GM19452 (cell line): ENCODE measurements around the gene FAM53A.
"Not testable (repeated sequence)": the region's sequence is repeated elsewhere in the genome, so short reads cannot be mapped to it uniquely, and the experiment has no call there.

Experiments
- ATAC-seq: cut with Tn5 transposase; IDR thresholded peaks from one replicate; pipeline ENCODE4 v1.9.1; 2021; ENCODE audit not compliant: unreplicated experiment

FAM53A gene

GRCh38 chr4:1608196-1608820, 75.8 kb downstream of the FAM53A start:
- no peak for ATAC-seq

- not testable (repeated sequence) for ATAC-seq
These were observed 76.5 kb downstream of the FAM53A start for GRCh38 chr4:1607436-1608195.

DNA sequence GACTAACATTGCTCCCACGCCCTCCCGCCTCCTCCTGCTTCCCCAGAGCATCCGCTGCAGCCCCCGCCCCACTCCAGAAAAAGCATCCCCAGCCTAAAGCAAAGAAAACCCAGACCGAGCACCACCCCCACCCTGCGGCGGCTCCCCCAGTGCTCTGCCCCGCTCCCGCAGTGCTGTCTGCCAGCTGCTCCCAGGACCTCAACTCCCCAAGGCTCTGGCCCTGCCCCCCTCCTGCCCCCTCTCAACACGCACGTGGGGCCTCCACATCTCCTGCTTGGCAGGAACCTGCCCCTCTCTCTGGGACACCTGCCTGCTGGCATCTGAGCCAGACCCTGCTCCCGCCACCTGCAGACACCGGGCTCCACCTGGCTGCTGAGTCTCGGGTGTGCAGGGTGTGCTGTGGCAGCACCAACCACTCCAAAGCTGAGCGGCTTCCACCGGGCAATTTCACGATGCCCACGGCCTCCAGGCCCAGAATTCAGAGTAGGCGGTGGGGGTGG, 79.4 kb downstream of the FAM53A start:
- no peak for ATAC-seq

- ATAC-seq = no peak
These were observed 79.9 kb downstream of the FAM53A start for GRCh38 chr4:1604181-1604705.

DNA sequence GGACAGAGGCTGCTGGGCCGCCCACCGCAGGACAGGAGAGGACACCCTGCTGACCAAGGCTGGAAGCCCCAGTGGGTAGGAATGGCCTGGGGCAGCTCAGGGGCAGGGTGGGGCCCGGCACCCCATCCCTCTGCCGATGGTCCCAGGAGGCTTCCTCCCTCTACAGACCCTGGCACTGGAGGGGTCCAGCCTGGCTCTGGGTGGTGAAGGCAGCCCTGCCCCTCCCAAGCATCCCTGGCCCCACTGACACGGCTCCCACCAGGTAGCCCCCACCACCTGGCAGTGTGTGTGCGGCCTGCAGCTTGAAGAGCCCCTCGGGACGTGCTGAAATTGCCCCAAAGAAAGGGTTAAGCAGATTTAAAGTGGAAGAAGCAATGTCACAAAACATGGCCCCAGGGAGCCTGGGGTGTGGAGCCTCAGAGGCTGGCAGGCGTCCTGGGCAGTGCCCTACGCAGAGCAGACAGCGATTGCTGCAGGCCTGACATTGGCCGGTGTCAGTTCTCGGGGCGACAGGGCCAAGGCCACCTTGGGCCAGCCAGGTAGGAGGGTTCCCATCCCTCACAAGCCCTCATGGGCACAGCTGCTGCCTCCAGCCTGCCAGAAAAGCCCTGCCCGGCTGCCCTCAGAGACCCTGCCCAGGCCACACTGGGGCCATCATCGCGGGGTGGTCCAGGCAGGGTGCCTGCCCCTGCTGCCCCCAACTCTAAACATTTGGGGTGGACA, 80.5 kb downstream of the FAM53A start:
- ATAC-seq = no peak

DNA sequence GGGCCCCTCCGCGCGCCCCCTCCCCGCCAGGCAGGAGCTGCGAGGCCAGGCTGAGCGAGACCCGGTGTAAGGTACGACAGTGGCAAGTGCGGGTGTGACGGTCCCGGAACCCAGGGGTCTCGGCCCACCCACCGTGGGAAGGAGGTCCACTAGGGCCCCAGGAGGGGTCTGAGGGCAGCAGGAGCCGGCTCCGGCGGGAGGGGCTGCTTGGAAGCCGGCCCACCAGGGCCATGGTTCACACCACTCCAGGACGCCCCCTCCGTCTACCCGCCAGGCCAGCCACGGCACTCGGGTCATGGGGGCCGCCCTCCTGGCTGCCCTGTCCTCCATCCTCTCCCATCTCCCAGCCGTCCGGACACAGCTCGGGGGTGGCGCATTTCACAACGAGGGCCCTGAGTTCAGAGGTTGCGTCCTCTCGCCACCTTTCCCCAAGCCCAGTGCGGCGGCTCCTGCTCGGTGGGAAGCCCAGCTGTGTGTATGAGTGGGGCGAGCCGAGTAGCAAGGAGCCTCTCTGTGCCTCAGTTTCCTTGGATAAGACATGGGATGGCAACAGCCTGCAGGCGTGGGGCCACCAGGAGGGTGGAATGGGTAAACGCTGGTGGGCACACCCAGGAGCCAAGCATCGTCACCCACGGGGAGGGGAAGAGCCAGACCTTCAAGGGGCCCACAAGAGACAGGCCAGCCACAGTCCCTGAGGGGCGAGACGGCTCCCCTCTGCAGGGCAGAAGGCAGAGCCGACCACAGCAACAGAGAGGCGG, 81.3 kb downstream of the FAM53A start:
- ATAC-seq = no peak

GRCh38 chr4:1601852-1602654, 82.1 kb downstream of the FAM53A start:
- ATAC-seq = no peak

- ATAC-seq = no peak
These were observed 82.6 kb downstream of the FAM53A start for GRCh38 chr4:1601533-1601835.

DNA sequence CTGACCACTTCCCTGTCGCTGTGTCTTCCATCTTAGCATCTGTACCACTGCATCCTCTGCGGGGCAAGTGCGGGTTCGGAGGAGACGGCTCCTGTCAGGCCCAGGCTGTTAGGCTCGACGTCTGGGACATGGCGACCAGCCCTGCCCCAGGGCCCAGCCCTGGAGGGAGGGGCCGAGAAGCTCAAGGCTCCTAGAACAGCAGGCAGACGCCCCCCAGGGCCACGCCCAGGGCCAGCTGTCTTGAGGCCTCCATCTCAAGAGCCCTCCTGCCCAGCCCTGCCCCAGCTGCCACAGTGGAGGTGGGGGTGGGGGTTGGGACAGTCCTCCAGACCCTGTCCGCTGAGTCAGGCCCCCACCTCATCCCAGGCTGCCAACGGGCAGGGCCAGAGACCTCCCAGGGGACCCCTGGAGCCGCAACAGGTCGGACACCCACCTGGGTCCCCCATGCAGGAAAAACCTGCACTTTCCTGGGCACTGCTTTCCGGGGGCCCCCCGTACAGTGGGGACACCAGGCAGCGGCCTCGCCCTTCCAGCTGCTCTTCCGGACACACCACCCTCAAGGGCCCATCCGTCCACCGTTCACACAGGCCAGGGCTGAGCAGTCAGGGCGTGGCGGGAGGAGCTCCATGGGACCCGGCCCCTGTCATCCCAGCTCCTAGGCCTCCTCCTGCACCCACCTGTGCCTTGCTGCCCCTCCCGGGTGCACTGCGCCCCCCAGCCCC, 83.1 kb downstream of the FAM53A start:
- no peak for ATAC-seq

- ATAC-seq = no peak
These were observed 83.8 kb downstream of the FAM53A start for GRCh38 chr4:1600211-1600780.

DNA sequence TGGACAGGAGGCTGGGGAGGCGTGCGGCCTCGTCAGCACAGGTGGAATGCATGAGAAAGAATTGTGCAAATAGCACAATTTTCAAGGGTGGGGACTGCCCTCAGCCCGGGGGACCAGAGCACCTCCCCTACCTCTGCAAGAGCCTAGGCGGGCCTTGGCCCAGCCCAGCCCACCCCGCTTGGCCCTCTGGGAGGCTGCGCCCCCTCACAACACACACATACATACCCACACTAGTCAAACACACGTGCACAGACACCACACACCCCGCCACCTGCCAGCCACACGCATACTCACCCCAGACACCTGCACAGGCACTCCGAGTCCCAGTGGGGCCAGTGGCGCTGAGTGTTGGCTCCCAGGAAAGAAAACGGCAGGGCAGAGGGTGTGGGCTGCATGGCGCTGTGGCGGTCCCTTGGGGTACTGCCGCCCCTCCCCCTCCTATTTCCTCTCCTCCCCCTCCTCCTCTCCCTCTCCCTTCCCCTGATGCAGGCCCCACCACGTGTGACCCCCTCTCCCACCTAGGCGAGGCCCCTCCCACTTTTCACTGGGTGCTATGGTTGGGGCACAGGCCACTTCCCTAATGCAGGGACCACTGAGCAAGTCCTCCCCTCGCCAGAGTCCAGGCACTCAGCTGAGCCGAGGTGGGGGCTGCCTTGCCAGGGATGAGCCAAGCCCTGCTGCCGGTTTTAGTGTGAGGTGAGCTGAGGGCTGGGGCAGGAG, 84.5 kb downstream of the FAM53A start:
- no peak for ATAC-seq

DNA sequence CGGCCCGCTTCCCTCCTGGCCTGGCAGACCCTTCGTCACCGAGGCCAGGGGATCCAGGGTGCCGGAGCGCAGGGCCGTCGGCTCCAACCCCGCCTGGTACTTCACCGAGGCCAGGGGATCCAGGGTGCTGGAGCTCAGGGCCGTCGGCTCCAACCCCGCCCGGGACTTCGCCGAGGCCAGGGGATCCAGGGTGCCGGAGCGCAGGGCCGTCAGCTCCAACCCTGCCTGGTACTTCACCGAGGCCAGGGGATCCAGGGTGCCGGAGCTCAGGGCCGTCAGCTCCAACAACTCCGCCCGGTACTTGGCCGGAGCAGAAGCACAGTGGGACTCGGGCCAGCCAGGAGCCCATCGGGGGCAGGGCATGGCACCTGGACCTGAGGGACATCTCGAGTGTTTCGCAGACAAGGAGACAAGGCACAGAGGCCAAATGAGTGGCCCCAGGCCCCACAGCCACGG, 85.1 kb downstream of the FAM53A start:
- ATAC-seq = no peak

- ATAC-seq = no peak
These were observed 85.7 kb downstream of the FAM53A start for GRCh38 chr4:1598206-1599025.

DNA sequence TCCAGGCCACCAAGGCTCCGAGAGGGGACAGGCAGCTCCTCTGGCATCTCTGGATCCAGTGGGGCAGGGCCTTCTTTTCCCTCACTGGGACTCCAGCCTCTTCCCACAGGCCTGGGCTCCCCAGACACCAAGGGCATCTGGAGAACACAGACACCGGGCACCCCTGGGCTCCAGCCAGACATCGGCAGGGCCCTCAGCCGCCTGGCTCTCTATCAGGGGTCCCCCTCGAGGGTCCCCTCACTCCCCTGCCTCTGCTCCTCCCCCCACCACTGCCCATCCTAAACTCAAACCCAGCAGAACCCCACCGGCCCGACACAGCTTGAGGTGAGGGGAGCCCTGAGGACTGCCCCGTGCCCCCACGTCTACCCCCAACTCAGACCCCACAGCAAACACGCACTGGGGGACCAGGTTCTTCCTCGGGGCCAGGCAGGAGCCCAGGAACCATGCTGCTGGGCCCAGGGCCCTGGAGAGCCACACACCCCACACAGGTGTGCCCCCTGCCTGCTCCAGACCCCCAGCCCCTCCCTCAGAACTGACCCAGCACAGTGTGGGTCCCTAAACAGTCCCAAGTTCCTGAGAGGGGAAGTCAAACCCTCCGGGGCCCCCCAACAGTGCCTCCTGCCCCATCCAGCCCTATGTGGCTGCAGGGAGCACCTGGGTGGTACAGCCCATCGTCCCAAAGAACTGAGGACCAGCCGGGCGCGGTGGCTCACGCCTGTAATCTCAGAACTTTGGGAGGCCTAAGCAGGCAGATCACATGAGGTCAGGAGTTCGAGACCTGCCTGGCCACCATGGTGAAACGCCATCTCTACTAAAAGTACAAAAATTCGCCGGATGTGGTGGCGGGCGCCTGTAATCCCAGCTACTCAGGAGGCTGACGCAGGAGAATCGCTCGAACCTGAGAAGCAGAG, 86.8 kb downstream of the FAM53A start:
- no peak for ATAC-seq

DNA sequence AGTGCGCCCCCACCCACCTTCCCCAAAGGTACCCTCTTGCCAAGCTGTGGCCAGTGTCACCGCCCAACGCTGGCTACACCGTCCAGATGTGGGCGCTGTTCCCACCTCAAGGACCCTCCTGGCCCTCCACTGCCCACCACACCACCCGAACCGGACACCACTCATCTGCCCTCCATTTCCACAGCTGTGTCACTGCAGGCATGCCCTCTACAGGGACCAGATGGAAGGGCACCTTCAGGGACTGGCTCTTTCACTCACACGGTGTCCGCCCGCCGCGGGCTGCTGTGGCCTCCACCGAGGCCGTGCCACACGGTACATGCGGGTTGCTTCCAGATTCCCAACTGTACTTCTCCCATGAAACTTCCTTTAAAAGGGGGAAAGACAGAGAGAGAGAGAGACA, 87.7 kb downstream of the FAM53A start:
- ATAC-seq = no peak

DNA sequence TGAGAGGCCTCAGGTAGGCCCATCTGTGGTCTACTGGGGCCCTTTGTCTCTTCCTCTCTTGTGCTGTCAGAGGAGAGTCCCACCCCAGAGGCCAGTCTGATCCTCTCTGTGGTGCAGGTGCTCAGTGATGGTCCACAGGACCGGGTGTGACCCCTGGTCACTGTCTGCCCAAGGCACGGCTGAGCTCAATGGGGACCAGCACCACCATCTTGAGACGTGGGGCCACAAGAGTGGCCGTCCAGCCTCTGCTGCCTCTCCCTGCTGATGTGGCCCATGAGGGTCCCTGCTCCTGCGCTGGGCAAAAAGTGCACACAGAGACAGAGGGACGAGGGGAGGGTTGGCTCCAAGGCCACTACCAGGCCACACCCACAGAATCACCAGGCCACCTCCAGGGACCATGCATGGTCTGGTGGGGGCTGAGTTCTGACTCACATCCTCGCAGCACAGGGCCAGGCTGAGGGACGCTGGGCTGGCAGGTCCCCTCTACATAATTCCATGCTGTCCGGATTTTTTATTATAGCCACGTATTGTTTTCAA, 88.3 kb downstream of the FAM53A start:
- ATAC-seq = no peak
